H1 (cell line): ENCODE results near the gene AMPH. TPM values are rescaled to one million over a fixed set of nuclear protein-coding genes. Genes with fewer than 3 reads are reported as not detected.

ENCODE experiments used
- SAP30 ChIP-seq: fragments of 300-600 bp; sonication (generic); IDR thresholded peaks from 2 replicates; pipeline ENCODE4 v1.7.1; 2012; ENCODE audit warnings: low read length, moderate library complexity, mild to moderate bottlenecking, inconsistent platforms; ENCODE audit not compliant: insufficient read depth, insufficient replicate concordance
- polyA plus RNA-seq, 7 experiments: library from polyadenylated mRNA; depleted of rRNA in 3 of 7; stranded (reverse) in 5 of 7; unstranded in 2 of 7; fragments of >200 nt in 5 of 7; fragments of 200-250 nt in 2 of 7; gene quantifications; 1 replicate in 5 of 7; 2 replicates in 1 of 7; 4 replicates in 1 of 7; pipeline versions ENCODE4 v1.2.1 to v1.2.3, GENCODE V29; 2011 to 2013; ENCODE audit warnings: missing spikeins in 2 of 7, mixed read lengths in 2 of 7
- total RNA-seq: library from RNA; stranded (reverse); fragmentation: NEBNext Ultra II Directional; extraction: Animal tissue kit (Norgen Biotek cat#: 25700); gene quantifications from 2 replicates; pipeline ENCODE4 v1.2.1, GENCODE V29; 2021

AMPH gene
- total and polyA plus RNA-seq, 2 of the 8 experiments (the other 6 are each of a cell fraction or from before 2014, with no cell fraction given) = 7.3 to 12.2 TPM

DNA sequence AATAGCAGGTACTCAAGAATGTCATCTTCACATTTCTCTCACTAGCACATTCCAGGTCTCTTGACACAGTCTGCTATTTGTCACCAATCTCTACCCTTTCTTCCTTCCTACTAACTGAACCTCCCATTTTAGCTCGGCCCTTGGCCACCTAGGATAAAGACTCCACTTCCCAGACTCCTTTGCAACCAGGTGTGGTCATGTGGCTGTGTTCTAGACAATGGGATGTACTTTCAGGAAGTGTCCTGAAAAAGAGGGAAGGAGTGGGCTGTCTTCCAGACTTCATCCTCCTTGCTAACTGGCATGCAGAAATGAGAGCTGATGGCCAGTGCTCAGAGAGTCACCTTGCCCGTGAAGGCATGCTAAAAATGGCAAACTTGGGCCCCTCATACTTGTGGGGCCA, 139.2 kb downstream of the AMPH start (continued):
- TF ChIP-seq SAP30 = no peak
- TF ChIP-seq, all 59 proteins: peak for 3
